ENCODE data around the gene FADS2. TPM values are rescaled to one million over a fixed set of nuclear protein-coding genes. Genes with fewer than 3 reads are reported as not detected.

Gene FADS2
- total and polyA plus RNA-seq, 9 of the 15 experiments (the other 6 are each of a cell fraction or from before 2014, with no cell fraction given): 2.9 to 42.8 (median 16.2) TPM

DNA sequence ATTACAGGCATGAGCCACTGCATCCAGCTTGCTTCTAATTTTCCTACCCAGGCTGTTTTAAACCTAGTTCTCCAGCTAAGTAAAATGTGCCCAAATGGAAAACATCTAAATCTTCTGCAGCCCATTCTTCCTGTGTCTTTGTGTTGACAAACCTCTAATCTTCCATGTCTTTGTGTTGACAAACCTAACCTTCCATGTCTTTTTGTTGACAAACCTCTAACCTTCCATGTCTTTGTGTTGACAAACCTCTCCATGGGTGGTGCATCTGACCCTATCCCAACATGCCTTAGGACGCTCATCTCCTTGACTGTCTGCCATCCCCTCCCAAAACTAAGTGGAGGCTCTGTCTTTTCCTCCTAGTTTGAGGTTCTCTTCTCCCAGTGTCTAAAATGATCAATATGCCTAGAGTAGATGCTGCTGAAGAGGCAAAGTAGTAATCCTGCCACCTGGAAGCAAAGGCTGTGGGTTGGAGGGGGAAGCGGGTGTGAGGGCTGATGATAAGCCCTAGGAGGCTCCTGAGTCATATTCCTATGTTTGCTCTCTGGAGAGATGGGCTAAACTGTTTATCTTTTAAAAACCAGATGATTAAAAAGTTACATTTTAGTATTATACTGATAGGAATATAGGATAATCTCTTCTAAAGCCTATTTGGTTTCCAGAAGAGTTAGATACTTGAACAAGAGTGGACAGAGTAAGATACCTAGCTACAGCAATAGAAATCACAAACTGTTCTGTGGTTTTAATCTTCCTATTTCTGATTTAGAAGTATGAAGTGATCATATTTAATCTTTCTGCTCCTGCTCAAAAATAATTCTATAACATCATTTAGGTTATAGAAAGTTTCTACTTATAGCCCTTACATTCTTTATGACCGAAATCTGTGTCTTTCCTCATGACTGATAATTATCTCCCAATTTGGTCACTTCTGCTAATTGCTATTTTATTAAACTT, 27.5 kb upstream of the FADS2 start (continued):
- TF ChIP-seq E2F6 (IDR thresholded peaks at IDR 0.05; ENCODE audit: borderline replicate concordance in 1 of 2, extremely low read depth in 1 of 2, insufficient read depth in 1 of 2, insufficient read length in 1 of 2, low read depth in 1 of 2, low read length in 1 of 2, poor library complexity in 1 of 2, severe bottlenecking in 1 of 2) (no peak), JUND (IDR thresholded peaks at IDR 0.05; ENCODE audit: borderline replicate concordance, low read depth, low read length) (peak; percentile 91), JUND (tag; IDR thresholded peaks at IDR 0.05; ENCODE audit: borderline replicate concordance, low read depth, low read length) (peak; percentile 84; the same call in 1 of the 3 replicates), SNAPC5 (CRISPR knock-in tag; IDR thresholded peaks at IDR 0.05) (no peak), HNRNPUL1 (IDR thresholded peaks at IDR 0.05; ENCODE audit: low read length) (no peak), MCM2 (IDR thresholded peaks at IDR 0.05; ENCODE audit: low read depth) (no peak), ETS2 (tag; IDR thresholded peaks at IDR 0.05; ENCODE audit: borderline replicate concordance, poor library complexity, severe bottlenecking) (no peak), SAFB2 (IDR thresholded peaks at IDR 0.05; ENCODE audit: borderline replicate concordance, low read depth, low read length, severe bottlenecking) (no peak), EZH2 (IDR thresholded peaks at IDR 0.05; ENCODE audit: borderline replicate concordance, low read depth, low read length) (no peak), ZNF143 (CRISPR knock-in tag; IDR thresholded peaks at IDR 0.05) (no peak), PHTF2 (CRISPR knock-in tag; IDR thresholded peaks at IDR 0.05) (no peak), PHB (CRISPR knock-in tag; IDR thresholded peaks at IDR 0.05) (no peak), SP1 (CRISPR knock-in tag; IDR thresholded peaks at IDR 0.05) (peak; percentile 47; the same call in 1 of the 2 replicates), ZBTB5 (IDR thresholded peaks at IDR 0.05) (no peak), ZNF41 (CRISPR knock-in tag; conservative IDR thresholded peaks at IDR 0.05) (0 out of 2 replicates have a peak, but pooled peaks have one; percentile 21), SOX6 (IDR thresholded peaks at IDR 0.05) (peak; percentile 81), TBL1XR1 (IDR thresholded peaks at IDR 0.05; ENCODE audit: low read length in 2 of 2) (peak; percentile 30 to 76; a peak in 2 of 4 replicates)
- TF ChIP-seq, protein P1, sequence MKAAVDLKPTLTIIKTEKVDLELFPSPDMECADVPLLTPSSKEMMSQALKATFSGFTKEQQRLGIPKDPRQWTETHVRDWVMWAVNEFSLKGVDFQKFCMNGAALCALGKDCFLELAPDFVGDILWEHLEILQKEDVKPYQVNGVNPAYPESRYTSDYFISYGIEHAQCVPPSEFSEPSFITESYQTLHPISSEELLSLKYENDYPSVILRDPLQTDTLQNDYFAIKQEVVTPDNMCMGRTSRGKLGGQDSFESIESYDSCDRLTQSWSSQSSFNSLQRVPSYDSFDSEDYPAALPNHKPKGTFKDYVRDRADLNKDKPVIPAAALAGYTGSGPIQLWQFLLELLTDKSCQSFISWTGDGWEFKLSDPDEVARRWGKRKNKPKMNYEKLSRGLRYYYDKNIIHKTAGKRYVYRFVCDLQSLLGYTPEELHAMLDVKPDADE (conservative IDR thresholded peaks at IDR 0.05; ENCODE audit: control insufficient read depth, low read depth, low read length): 0 out of 2 replicates have a peak, but pooled peaks have one; percentile 35
- TF ChIP-seq, protein P2, sequence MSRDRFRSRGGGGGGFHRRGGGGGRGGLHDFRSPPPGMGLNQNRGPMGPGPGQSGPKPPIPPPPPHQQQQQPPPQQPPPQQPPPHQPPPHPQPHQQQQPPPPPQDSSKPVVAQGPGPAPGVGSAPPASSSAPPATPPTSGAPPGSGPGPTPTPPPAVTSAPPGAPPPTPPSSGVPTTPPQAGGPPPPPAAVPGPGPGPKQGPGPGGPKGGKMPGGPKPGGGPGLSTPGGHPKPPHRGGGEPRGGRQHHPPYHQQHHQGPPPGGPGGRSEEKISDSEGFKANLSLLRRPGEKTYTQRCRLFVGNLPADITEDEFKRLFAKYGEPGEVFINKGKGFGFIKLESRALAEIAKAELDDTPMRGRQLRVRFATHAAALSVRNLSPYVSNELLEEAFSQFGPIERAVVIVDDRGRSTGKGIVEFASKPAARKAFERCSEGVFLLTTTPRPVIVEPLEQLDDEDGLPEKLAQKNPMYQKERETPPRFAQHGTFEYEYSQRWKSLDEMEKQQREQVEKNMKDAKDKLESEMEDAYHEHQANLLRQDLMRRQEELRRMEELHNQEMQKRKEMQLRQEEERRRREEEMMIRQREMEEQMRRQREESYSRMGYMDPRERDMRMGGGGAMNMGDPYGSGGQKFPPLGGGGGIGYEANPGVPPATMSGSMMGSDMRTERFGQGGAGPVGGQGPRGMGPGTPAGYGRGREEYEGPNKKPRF (IDR thresholded peaks at IDR 0.05; ENCODE audit: low read depth, low read length): no peak
